Neural progenitor cell (in vitro differentiated cells): ENCODE results near the gene SMAP1.

ENCODE experiments used
- EZH2 ChIP-seq: fragments of 200-600 bp; sonication (generic); IDR thresholded peaks from 2 replicates; pipeline ENCODE4 v1.6.1; 2017; ENCODE audit warnings: antibody characterized with exemption, mild to moderate bottlenecking, moderate library complexity
- EZH2phosphoT487 ChIP-seq: fragments of 200-600 bp; sonication (generic); IDR thresholded peaks from 2 replicates; pipeline ENCODE4 v1.6.1; 2017; ENCODE audit warnings: antibody characterized with exemption
- TF ChIP-seq, protein P1 (sequence below): fragments of 200-600 bp; sonication (generic); IDR thresholded peaks from 2 replicates; pipeline ENCODE4 v1.5.1; 2017; ENCODE audit warnings: antibody characterized with exemption, mild to moderate bottlenecking

DNA sequence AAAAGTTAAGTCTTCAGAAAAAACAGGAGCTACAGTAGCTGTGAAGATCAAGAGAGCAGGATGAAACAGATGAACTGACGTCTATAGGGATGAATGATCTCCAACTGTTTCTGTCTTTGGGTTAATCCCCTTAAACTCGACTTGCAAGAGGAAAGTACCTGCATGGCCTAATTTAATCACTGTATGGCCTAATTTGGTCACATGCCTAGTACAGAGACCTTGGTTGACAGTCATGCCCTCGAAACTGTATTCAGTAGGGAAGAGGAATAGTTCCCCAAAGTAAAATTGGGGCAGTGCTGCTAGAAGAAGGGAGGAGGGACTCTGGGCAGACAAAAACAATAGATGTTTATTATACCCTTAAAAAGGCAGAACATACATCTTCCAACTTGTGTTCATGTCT lies 10.0 kb upstream of the SMAP1 start:
- TF ChIP-seq, protein P1, sequence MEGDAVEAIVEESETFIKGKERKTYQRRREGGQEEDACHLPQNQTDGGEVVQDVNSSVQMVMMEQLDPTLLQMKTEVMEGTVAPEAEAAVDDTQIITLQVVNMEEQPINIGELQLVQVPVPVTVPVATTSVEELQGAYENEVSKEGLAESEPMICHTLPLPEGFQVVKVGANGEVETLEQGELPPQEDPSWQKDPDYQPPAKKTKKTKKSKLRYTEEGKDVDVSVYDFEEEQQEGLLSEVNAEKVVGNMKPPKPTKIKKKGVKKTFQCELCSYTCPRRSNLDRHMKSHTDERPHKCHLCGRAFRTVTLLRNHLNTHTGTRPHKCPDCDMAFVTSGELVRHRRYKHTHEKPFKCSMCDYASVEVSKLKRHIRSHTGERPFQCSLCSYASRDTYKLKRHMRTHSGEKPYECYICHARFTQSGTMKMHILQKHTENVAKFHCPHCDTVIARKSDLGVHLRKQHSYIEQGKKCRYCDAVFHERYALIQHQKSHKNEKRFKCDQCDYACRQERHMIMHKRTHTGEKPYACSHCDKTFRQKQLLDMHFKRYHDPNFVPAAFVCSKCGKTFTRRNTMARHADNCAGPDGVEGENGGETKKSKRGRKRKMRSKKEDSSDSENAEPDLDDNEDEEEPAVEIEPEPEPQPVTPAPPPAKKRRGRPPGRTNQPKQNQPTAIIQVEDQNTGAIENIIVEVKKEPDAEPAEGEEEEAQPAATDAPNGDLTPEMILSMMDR = no peak
- TF ChIP-seq EZH2 (no peak), EZH2phosphoT487 (no peak)
